MM.1S (cell line): Measurements from ENCODE around the gene NMNAT2.

Source experiments
- DNase-seq: peaks from one replicate; pipeline ENCODE4 v3.0.0-alpha.2; 2015
- H2AFZ ChIP-seq: fragments of 300-600 bp; sonication (generic); 2 replicates; pipeline ENCODE4 v1.6.0; 2016; ENCODE audit warnings: antibody characterized with exemption, low read length
- H3F3A ChIP-seq: fragments of 300-600 bp; sonication (generic); 2 replicates; pipeline ENCODE4 v1.6.1; 2016; ENCODE audit warnings: mild to moderate bottlenecking, antibody characterized with exemption, low read length, moderate library complexity, mixed read lengths; ENCODE audit not compliant: insufficient read depth
- H3K27ac ChIP-seq: fragments of 300-600 bp; sonication (generic); 2 replicates; pipeline ENCODE4 v1.5.1; 2016; ENCODE audit warnings: mild to moderate bottlenecking, low read length
- H3K27me3 ChIP-seq: fragments of 300-600 bp; sonication (generic); replicated peaks from 2 replicates; pipeline ENCODE4 v1.6.0; 2016; ENCODE audit warnings: low read length; ENCODE audit not compliant: insufficient read depth
- H3K36me3 ChIP-seq: fragments of 300-600 bp; sonication (generic); replicated peaks from 2 replicates; pipeline ENCODE4 v1.6.1; 2016; ENCODE audit warnings: mild to moderate bottlenecking, low read length, mixed read lengths; ENCODE audit not compliant: insufficient read depth
- H3K4me1 ChIP-seq: fragments of 300-600 bp; sonication (generic); 2 replicates; pipeline ENCODE4 v1.6.1; 2016; ENCODE audit warnings: low read length, mixed read lengths
- H3K4me2 ChIP-seq: fragments of 300-600 bp; sonication (generic); 2 replicates; pipeline ENCODE4 v1.6.0; 2016; ENCODE audit warnings: low read depth, low read length
- H3K4me3 ChIP-seq: fragments of 300-600 bp; sonication (generic); 2 replicates; pipeline ENCODE4 v1.5.1; 2016; ENCODE audit warnings: low read length, mixed read lengths
- H3K79me2 ChIP-seq: fragments of 300-600 bp; sonication (generic); 2 replicates; pipeline ENCODE4 v1.6.1; 2016; ENCODE audit warnings: mixed run types, low read length, mixed read lengths
- H3K9ac ChIP-seq: fragments of 300-600 bp; sonication (generic); 2 replicates; pipeline ENCODE4 v1.6.1; 2016; ENCODE audit warnings: low read length, mixed read lengths
- H3K9me2 ChIP-seq: fragments of 300-600 bp; sonication (generic); replicated peaks from 2 replicates; pipeline ENCODE4 v1.6.1; 2016; ENCODE audit warnings: mild to moderate bottlenecking, low read length, mixed read lengths; ENCODE audit not compliant: insufficient read depth
- H3K9me3 ChIP-seq: fragments of 300-600 bp; sonication (generic); replicated peaks from 2 replicates; pipeline ENCODE4 v1.6.1; 2016; ENCODE audit warnings: mild to moderate bottlenecking, low read length, mixed read lengths; ENCODE audit not compliant: insufficient read depth
- H4K20me1 ChIP-seq: fragments of 300-600 bp; sonication (generic); 2 replicates; pipeline ENCODE4 v1.6.1; 2016; ENCODE audit warnings: mild to moderate bottlenecking, low read length, moderate library complexity, mixed read lengths; ENCODE audit not compliant: insufficient read depth
- EZH2 ChIP-seq: fragments of 300-600 bp; sonication (generic); optimal IDR thresholded peaks from 2 replicates; pipeline ENCODE3; 2017; ENCODE audit warnings: low read depth, mild to moderate bottlenecking, antibody characterized with exemption, low read length, mixed read lengths
- EZH2phosphoT487 ChIP-seq: fragments of 300-600 bp; sonication (generic); IDR thresholded peaks from 2 replicates; pipeline ENCODE4 v1.6.1; 2018; ENCODE audit warnings: antibody characterized with exemption, low read length
- TF ChIP-seq, protein P1 (sequence below): fragments of 300-600 bp; sonication (generic); IDR thresholded peaks from 2 replicates; pipeline ENCODE4 v1.5.1; 2016; ENCODE audit warnings: antibody characterized with exemption, low read length, mixed read lengths

Gene NMNAT2

DNA sequence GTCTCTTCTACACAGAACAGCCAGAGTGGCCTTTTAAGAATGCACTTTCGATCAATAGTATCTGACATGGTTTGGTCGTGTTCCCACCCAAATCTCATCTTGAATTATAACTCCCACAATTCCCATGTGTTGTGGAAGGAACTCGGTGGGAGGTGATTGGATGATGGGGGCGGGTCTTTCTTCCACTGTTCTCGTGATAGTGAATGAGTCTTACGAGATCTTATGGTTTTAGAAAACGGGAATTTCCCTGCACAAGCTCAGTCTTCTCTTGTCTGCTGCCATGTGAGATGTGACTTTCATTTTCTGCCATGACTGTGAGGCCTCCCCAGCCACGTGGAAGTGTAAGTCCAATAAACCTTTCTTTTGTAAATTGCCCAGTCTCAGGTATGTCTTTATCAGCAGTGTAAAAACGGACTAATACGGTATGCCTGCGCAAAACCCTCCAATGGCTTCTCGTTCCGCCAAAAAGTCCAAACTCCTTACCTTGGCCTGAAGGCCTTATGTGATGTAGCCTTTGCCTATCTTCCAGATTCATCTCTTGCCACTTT lies 31.1 kb upstream of the NMNAT2 start:
- no peaks in the 10 kb centered on the region for H4K20me1 ChIP-seq
- no peak overlapping the region for H2AFZ ChIP-seq
- no peaks in the 10 kb centered on the region for H3K9me3 ChIP-seq
- H3K9ac ChIP-seq, result no peak overlapping the region
- no peak overlapping the region for H3K27ac ChIP-seq
- no peak overlapping the region for H3K4me2 ChIP-seq
- no peaks in the 10 kb centered on the region for H3K9me2 ChIP-seq
- TF ChIP-seq EZH2phosphoT487 (no peak), EZH2 (no peak)
- TF ChIP-seq, protein P1, sequence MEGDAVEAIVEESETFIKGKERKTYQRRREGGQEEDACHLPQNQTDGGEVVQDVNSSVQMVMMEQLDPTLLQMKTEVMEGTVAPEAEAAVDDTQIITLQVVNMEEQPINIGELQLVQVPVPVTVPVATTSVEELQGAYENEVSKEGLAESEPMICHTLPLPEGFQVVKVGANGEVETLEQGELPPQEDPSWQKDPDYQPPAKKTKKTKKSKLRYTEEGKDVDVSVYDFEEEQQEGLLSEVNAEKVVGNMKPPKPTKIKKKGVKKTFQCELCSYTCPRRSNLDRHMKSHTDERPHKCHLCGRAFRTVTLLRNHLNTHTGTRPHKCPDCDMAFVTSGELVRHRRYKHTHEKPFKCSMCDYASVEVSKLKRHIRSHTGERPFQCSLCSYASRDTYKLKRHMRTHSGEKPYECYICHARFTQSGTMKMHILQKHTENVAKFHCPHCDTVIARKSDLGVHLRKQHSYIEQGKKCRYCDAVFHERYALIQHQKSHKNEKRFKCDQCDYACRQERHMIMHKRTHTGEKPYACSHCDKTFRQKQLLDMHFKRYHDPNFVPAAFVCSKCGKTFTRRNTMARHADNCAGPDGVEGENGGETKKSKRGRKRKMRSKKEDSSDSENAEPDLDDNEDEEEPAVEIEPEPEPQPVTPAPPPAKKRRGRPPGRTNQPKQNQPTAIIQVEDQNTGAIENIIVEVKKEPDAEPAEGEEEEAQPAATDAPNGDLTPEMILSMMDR, result no peak
- H3K4me3 ChIP-seq, result no peak overlapping the region
- H3K79me2 ChIP-seq, result no peaks in the 10 kb centered on the region
- H3K27me3 ChIP-seq, result no peaks in the 10 kb centered on the region
- no peaks in the 10 kb centered on the region for H3F3A ChIP-seq
- peak; percentile 16 for DNase-seq
- H3K36me3 ChIP-seq, result no peaks in the 10 kb centered on the region
- H3K4me1 ChIP-seq, result no peaks in the 10 kb centered on the region

GRCh38 chr1:183444243-183444642 lies 26.1 kb upstream of the NMNAT2 start:
- no peaks in the 10 kb centered on the region for H4K20me1 ChIP-seq
- H3K9me2 ChIP-seq, result no peaks in the 10 kb centered on the region
- no peak overlapping the region for H3K4me2 ChIP-seq
- H3K4me1 ChIP-seq, result no peaks in the 10 kb centered on the region
- no peaks in the 10 kb centered on the region for H3F3A ChIP-seq
- TF ChIP-seq EZH2phosphoT487, result no peak
- no peak for TF ChIP-seq EZH2
- TF ChIP-seq, protein P1, result no peak
- no peak overlapping the region for H3K9ac ChIP-seq
- no peak for DNase-seq
- H3K27me3 ChIP-seq, result no peaks in the 10 kb centered on the region
- H3K27ac ChIP-seq, result no peak overlapping the region
- H2AFZ ChIP-seq, result no peak overlapping the region
- no peaks in the 10 kb centered on the region for H3K36me3 ChIP-seq
- no peaks in the 10 kb centered on the region for H3K9me3 ChIP-seq
- no peaks in the 10 kb centered on the region for H3K79me2 ChIP-seq
- no peak overlapping the region for H3K4me3 ChIP-seq

DNA sequence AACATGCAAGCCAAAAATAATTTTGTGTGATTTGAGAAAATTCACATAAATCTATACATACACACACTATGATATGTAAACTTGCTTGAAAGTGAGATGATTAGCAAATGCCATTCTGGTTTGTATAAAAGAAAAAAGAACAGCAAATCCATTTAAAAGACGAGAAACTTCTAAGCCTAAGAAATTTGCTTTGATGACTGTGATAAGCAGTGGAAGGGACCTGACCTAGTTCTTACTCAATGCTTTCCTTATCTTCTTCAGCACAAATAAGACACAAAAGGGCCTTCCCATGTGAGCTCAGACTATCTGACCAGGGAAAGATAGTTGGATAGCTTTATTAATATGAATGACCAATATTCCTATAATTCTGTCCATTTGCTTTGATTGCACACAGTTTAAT lies 25.3 kb upstream of the NMNAT2 start:
- no peaks in the 10 kb centered on the region for H3K36me3 ChIP-seq
- H3F3A ChIP-seq, result no peaks in the 10 kb centered on the region
- TF ChIP-seq EZH2phosphoT487 (no peak), EZH2 (no peak)
- TF ChIP-seq, protein P1, result no peak
- H4K20me1 ChIP-seq, result no peaks in the 10 kb centered on the region
- H3K9me2 ChIP-seq, result no peaks in the 10 kb centered on the region
- H3K4me1 ChIP-seq, result no peaks in the 10 kb centered on the region
- H2AFZ ChIP-seq, result no peak overlapping the region
- H3K9me3 ChIP-seq, result no peaks in the 10 kb centered on the region
- no peak overlapping the region for H3K27ac ChIP-seq
- H3K9ac ChIP-seq, result no peak overlapping the region
- no peak overlapping the region for H3K4me2 ChIP-seq
- H3K27me3 ChIP-seq, result no peaks in the 10 kb centered on the region
- DNase-seq, result no peak
- H3K4me3 ChIP-seq, result no peak overlapping the region
- no peaks in the 10 kb centered on the region for H3K79me2 ChIP-seq
